ENCODE data around the gene MILR1.

DNA sequence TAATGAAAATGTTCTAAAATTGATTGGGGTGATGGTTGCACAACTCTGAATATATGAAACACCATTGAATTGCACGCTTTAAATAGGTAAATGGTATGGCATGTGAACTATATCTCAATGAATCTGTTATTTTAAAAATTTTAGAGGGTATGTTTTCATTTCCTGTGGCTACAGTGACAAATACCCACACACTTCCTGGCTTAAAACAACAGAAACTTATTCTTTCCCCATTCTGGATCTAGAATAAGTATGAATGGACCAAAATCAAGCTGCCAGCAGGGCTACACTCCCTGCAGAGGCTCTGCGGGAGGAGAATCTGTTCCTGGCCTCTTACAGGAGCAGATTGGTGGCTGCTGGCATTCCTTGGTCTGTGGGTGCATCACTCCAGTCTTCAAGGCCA is 47.0 kb upstream of the MILR1 start:
- TF ChIP-seq TCF7 (CRISPR knock-in tag; IDR thresholded peaks at IDR 0.05; ENCODE audit: low read depth) (no peak), TEAD4 (CRISPR knock-in tag; IDR thresholded peaks at IDR 0.05) (no peak), ZNF232 (CRISPR knock-in tag; IDR thresholded peaks at IDR 0.05) (no peak), CREB1 (CRISPR knock-in tag; IDR thresholded peaks at IDR 0.05) (no peak), KAT7 (CRISPR knock-in tag; IDR thresholded peaks at IDR 0.05; ENCODE audit: borderline replicate concordance) (no peak)
- TF ChIP-seq, protein P1, sequence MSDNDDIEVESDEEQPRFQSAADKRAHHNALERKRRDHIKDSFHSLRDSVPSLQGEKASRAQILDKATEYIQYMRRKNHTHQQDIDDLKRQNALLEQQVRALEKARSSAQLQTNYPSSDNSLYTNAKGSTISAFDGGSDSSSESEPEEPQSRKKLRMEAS (CRISPR knock-in tag; IDR thresholded peaks at IDR 0.05), result no peak
- TF ChIP-seq, protein P2, sequence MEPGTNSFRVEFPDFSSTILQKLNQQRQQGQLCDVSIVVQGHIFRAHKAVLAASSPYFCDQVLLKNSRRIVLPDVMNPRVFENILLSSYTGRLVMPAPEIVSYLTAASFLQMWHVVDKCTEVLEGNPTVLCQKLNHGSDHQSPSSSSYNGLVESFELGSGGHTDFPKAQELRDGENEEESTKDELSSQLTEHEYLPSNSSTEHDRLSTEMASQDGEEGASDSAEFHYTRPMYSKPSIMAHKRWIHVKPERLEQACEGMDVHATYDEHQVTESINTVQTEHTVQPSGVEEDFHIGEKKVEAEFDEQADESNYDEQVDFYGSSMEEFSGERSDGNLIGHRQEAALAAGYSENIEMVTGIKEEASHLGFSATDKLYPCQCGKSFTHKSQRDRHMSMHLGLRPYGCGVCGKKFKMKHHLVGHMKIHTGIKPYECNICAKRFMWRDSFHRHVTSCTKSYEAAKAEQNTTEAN (CRISPR knock-in tag; IDR thresholded peaks at IDR 0.05), result no peak
- TF ChIP-seq, protein P3, sequence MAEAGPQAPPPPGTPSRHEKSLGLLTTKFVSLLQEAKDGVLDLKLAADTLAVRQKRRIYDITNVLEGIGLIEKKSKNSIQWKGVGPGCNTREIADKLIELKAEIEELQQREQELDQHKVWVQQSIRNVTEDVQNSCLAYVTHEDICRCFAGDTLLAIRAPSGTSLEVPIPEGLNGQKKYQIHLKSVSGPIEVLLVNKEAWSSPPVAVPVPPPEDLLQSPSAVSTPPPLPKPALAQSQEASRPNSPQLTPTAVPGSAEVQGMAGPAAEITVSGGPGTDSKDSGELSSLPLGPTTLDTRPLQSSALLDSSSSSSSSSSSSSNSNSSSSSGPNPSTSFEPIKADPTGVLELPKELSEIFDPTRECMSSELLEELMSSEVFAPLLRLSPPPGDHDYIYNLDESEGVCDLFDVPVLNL (CRISPR knock-in tag; IDR thresholded peaks at IDR 0.05; ENCODE audit: borderline replicate concordance, low read depth), result no peak
- TF ChIP-seq, protein P4, sequence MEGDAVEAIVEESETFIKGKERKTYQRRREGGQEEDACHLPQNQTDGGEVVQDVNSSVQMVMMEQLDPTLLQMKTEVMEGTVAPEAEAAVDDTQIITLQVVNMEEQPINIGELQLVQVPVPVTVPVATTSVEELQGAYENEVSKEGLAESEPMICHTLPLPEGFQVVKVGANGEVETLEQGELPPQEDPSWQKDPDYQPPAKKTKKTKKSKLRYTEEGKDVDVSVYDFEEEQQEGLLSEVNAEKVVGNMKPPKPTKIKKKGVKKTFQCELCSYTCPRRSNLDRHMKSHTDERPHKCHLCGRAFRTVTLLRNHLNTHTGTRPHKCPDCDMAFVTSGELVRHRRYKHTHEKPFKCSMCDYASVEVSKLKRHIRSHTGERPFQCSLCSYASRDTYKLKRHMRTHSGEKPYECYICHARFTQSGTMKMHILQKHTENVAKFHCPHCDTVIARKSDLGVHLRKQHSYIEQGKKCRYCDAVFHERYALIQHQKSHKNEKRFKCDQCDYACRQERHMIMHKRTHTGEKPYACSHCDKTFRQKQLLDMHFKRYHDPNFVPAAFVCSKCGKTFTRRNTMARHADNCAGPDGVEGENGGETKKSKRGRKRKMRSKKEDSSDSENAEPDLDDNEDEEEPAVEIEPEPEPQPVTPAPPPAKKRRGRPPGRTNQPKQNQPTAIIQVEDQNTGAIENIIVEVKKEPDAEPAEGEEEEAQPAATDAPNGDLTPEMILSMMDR (IDR thresholded peaks at IDR 0.05), result no peak
- TF ChIP-seq, protein P5, sequence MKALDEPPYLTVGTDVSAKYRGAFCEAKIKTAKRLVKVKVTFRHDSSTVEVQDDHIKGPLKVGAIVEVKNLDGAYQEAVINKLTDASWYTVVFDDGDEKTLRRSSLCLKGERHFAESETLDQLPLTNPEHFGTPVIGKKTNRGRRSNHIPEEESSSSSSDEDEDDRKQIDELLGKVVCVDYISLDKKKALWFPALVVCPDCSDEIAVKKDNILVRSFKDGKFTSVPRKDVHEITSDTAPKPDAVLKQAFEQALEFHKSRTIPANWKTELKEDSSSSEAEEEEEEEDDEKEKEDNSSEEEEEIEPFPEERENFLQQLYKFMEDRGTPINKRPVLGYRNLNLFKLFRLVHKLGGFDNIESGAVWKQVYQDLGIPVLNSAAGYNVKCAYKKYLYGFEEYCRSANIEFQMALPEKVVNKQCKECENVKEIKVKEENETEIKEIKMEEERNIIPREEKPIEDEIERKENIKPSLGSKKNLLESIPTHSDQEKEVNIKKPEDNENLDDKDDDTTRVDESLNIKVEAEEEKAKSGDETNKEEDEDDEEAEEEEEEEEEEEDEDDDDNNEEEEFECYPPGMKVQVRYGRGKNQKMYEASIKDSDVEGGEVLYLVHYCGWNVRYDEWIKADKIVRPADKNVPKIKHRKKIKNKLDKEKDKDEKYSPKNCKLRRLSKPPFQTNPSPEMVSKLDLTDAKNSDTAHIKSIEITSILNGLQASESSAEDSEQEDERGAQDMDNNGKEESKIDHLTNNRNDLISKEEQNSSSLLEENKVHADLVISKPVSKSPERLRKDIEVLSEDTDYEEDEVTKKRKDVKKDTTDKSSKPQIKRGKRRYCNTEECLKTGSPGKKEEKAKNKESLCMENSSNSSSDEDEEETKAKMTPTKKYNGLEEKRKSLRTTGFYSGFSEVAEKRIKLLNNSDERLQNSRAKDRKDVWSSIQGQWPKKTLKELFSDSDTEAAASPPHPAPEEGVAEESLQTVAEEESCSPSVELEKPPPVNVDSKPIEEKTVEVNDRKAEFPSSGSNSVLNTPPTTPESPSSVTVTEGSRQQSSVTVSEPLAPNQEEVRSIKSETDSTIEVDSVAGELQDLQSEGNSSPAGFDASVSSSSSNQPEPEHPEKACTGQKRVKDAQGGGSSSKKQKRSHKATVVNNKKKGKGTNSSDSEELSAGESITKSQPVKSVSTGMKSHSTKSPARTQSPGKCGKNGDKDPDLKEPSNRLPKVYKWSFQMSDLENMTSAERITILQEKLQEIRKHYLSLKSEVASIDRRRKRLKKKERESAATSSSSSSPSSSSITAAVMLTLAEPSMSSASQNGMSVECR (CRISPR knock-in tag; IDR thresholded peaks at IDR 0.05; ENCODE audit: borderline replicate concordance), result no peak
